Measurements from ENCODE around the gene OPCML. TPM values are rescaled to one million over a fixed set of nuclear protein-coding genes. Genes with fewer than 3 reads are reported as not detected.

OPCML gene
- total and polyA plus RNA-seq, 2 donors (not counting 1 experiment from before 2014, with no cell fraction given): 0.99 to 2.8 TPM

DNA sequence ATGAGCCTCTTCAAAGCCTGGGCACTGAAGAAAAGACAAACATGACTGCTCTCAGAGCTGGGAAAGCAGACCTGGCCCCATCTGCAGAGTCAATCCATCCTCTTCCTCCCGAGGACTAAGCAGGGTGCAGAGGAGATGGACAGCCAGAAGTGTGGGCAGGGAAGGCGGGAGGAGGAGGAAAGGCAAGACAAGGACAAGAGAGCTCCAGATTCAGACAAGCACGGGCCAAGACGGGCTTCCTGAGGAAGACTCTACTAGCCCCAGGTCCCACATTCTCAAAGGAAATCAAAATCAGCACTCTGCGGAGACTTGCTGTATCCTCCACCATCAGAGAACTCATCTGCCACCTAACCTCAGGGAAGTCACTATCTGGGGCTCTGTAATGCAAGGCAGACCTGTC lies 28.5 kb downstream of the OPCML start:
- Histone ChIP-seq H3K9ac (ENCODE audit: insufficient read depth, low read length) (no peak overlapping the region), H2AFZ (ENCODE audit: low read length) (no peak overlapping the region), H3K27me3 (ENCODE audit: control insufficient read depth, insufficient read depth, low read length) (no peaks in the 10 kb centered on the region), H4K20me1 (ENCODE audit: control insufficient read depth, extremely low read depth, insufficient read depth, low read length) (no peaks in the 10 kb centered on the region), H3K4me3 (replicated peaks in 1 of 4; ENCODE audit: control extremely low read depth in 1 of 4, insufficient read depth in 1 of 4, low read depth in 3 of 4, low read length in 4 of 4) (no peak overlapping the region), H3K4me1 (ENCODE audit: control insufficient read depth, extremely low read depth, insufficient read depth, low read length) (no peaks in the 10 kb centered on the region), H3K9me3 (ENCODE audit: control insufficient read depth, insufficient read depth, low read depth, low read length) (no peaks in the 10 kb centered on the region), H3K4me2 (ENCODE audit: extremely low read depth, insufficient read depth, low read length) (no peak overlapping the region), H3K79me2 (ENCODE audit: control insufficient read depth, insufficient read depth, low read length) (no peaks in the 10 kb centered on the region), H3K36me3 (ENCODE audit: control insufficient read depth, insufficient read depth, low read length) (no peaks in the 10 kb centered on the region), H3K27ac (ENCODE audit: insufficient read depth, low read length) (no peak overlapping the region)
- no peak for DNase-seq (ENCODE audit: low read depth in 2 of 2)
- TF ChIP-seq EZH2 (IDR thresholded peaks at IDR 0.05; ENCODE audit: low read length, missing control alignments): no peak
- TF ChIP-seq, protein P1, sequence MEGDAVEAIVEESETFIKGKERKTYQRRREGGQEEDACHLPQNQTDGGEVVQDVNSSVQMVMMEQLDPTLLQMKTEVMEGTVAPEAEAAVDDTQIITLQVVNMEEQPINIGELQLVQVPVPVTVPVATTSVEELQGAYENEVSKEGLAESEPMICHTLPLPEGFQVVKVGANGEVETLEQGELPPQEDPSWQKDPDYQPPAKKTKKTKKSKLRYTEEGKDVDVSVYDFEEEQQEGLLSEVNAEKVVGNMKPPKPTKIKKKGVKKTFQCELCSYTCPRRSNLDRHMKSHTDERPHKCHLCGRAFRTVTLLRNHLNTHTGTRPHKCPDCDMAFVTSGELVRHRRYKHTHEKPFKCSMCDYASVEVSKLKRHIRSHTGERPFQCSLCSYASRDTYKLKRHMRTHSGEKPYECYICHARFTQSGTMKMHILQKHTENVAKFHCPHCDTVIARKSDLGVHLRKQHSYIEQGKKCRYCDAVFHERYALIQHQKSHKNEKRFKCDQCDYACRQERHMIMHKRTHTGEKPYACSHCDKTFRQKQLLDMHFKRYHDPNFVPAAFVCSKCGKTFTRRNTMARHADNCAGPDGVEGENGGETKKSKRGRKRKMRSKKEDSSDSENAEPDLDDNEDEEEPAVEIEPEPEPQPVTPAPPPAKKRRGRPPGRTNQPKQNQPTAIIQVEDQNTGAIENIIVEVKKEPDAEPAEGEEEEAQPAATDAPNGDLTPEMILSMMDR (conservative IDR thresholded peaks at IDR 0.05 in 1 of 2, IDR thresholded peaks at IDR 0.05 in 1 of 2; ENCODE audit: low read depth in 1 of 2, low read length in 2 of 2): no peak

DNA sequence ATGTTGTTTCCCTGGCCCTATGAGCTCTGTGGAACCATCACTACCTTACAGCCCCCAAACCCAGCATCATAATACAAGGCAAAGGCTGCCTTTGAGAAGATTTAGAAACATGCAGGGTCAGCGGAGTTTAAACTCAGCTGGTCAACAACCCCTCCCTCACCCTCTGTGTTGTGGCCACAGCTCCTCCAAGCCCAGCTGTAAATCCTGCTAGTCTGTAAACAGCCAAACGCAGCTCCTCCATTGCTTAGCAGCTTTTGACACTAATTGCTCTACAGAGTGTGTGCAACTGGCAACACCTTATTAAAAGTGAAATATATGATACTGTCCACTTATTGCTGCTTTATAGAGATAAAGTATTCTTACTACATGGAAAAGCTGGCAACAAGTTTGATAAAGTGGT lies 29.1 kb downstream of the OPCML start:
- H3K27ac ChIP-seq (ENCODE audit: insufficient read depth, low read length): no peak overlapping the region
- no peaks in the 10 kb centered on the region for H4K20me1 ChIP-seq (ENCODE audit: control insufficient read depth, extremely low read depth, insufficient read depth, low read length)
- H3K36me3 ChIP-seq (ENCODE audit: control insufficient read depth, insufficient read depth, low read length): no peaks in the 10 kb centered on the region
- no peaks in the 10 kb centered on the region for H3K27me3 ChIP-seq (ENCODE audit: control insufficient read depth, insufficient read depth, low read length)
- no peaks in the 10 kb centered on the region for H3K4me1 ChIP-seq (ENCODE audit: control insufficient read depth, extremely low read depth, insufficient read depth, low read length)
- DNase-seq (ENCODE audit: low read depth in 2 of 2): no peak
- no peak overlapping the region for H2AFZ ChIP-seq (ENCODE audit: low read length)
- H3K4me3 ChIP-seq (replicated peaks in 1 of 4; ENCODE audit: control extremely low read depth in 1 of 4, insufficient read depth in 1 of 4, low read depth in 3 of 4, low read length in 4 of 4): no peak overlapping the region
- no peaks in the 10 kb centered on the region for H3K79me2 ChIP-seq (ENCODE audit: control insufficient read depth, insufficient read depth, low read length)
- no peak overlapping the region for H3K9ac ChIP-seq (ENCODE audit: insufficient read depth, low read length)
- H3K4me2 ChIP-seq (ENCODE audit: extremely low read depth, insufficient read depth, low read length): no peak overlapping the region
- TF ChIP-seq EZH2 (IDR thresholded peaks at IDR 0.05; ENCODE audit: low read length, missing control alignments): no peak
- TF ChIP-seq, protein P1 (conservative IDR thresholded peaks at IDR 0.05 in 1 of 2, IDR thresholded peaks at IDR 0.05 in 1 of 2; ENCODE audit: low read depth in 1 of 2, low read length in 2 of 2): no peak
- H3K9me3 ChIP-seq (ENCODE audit: control insufficient read depth, insufficient read depth, low read depth, low read length): no peaks in the 10 kb centered on the region

DNA sequence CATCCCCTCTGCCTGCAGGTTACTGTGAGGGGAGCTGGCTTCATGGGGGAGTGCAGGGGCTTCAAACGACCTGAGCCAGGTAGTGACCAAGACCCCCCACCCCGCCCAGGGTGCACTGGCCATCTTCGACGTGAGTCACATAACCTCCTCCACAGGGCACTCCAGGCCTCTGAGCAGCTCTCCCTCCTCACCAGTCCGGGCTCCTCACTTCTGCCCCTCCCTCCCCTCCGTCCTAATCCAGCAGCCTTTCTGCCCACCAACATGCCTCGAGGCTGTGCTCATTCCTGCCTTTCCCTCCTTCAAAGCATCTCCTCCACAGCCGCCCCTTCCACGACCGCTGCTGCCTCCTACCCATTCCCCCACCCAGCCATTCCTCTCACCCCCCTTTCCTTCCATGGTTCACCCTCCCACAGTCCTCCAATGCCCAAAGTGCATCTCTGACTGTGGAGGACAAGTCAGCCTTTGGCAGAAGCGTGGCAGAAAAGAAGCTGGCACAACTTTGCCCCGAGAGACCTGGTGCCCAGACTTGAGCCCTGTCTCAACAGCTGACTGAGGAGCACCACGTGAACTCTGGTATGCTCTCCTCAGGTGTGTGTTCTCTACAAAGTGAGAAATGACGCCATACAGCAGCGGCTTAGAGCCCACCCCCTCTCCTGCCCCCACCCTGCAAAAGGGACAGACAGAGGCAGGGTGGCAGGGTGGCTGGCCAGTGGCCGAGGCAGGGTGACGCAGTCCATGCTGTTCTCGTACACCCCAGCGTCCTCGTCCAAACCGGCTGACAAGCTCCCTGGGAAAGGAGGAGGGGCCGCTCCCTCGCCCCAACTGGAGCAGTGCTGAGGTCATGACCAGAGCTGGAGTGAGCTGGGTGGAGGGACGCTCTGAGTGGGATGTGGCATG lies 30.4 kb downstream of the OPCML start:
- no peak overlapping the region for H3K4me3 ChIP-seq (replicated peaks in 1 of 4; ENCODE audit: control extremely low read depth in 1 of 4, insufficient read depth in 1 of 4, low read depth in 3 of 4, low read length in 4 of 4)
- H3K79me2 ChIP-seq (ENCODE audit: control insufficient read depth, insufficient read depth, low read length): no peaks in the 10 kb centered on the region
- H3K36me3 ChIP-seq (ENCODE audit: control insufficient read depth, insufficient read depth, low read length): no peaks in the 10 kb centered on the region
- no peak overlapping the region for H2AFZ ChIP-seq (ENCODE audit: low read length)
- no peaks in the 10 kb centered on the region for H3K4me1 ChIP-seq (ENCODE audit: control insufficient read depth, extremely low read depth, insufficient read depth, low read length)
- no peak overlapping the region for H3K27ac ChIP-seq (ENCODE audit: insufficient read depth, low read length)
- H3K4me2 ChIP-seq (ENCODE audit: extremely low read depth, insufficient read depth, low read length): no peak overlapping the region
- no peaks in the 10 kb centered on the region for H3K9me3 ChIP-seq (ENCODE audit: control insufficient read depth, insufficient read depth, low read depth, low read length)
- H4K20me1 ChIP-seq (ENCODE audit: control insufficient read depth, extremely low read depth, insufficient read depth, low read length): no peaks in the 10 kb centered on the region
- no peaks in the 10 kb centered on the region for H3K27me3 ChIP-seq (ENCODE audit: control insufficient read depth, insufficient read depth, low read length)
- TF ChIP-seq, protein P1 (conservative IDR thresholded peaks at IDR 0.05 in 1 of 2, IDR thresholded peaks at IDR 0.05 in 1 of 2; ENCODE audit: low read depth in 1 of 2, low read length in 2 of 2): no peak
- TF ChIP-seq EZH2 (IDR thresholded peaks at IDR 0.05; ENCODE audit: low read length, missing control alignments): no peak
- no peak for DNase-seq (ENCODE audit: low read depth in 2 of 2)
- H3K9ac ChIP-seq (ENCODE audit: insufficient read depth, low read length): no peak overlapping the region
